ENCODE measurements around the gene KLK14. TPM values are rescaled to one million over a fixed set of nuclear protein-coding genes. Genes with fewer than 3 reads are reported as not detected.

The KLK14 gene
- total and polyA plus RNA-seq, 2 of the 8 experiments (the other 6 are each of a cell fraction or from before 2014, with no cell fraction given): 0.09 to 1.2 TPM

DNA sequence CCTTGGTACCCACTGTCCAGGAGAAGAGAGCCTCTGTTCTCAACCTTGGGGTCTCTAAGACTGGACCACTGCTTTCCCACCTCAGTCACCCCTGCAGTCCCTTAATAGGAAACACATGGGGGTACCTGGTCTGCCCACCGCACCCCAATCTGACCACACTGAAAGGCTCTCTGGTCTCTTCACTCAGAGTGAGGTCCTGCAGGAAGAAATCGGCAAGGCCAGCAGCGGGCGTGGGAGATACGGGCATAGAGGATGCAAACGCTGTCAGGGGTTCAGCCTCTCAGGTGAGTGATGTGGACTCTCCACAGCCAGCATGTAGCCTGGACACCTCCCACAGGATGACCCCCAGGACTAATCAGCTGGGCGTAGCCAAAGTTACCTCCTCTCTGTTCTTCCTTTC is 45.5 kb upstream of the KLK14 start:
- H3K4me1 ChIP-seq (replicated peaks in 1 of 4; ENCODE audit: control insufficient read depth in 3 of 4, insufficient read depth in 4 of 4, low read length in 3 of 4): no peaks in the 10 kb centered on the region
- no peak for TF ChIP-seq SP1 (IDR thresholded peaks at IDR 0.05; ENCODE audit: low read depth, low read length)
- no peak for TF ChIP-seq SIX5 (IDR thresholded peaks at IDR 0.05; ENCODE audit: low read depth, low read length)
- TF ChIP-seq CREB1 (IDR thresholded peaks at IDR 0.05): no peak
- TF ChIP-seq, protein P1, sequence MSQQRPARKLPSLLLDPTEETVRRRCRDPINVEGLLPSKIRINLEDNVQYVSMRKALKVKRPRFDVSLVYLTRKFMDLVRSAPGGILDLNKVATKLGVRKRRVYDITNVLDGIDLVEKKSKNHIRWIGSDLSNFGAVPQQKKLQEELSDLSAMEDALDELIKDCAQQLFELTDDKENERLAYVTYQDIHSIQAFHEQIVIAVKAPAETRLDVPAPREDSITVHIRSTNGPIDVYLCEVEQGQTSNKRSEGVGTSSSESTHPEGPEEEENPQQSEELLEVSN (IDR thresholded peaks at IDR 0.05): no peak
- no peak for TF ChIP-seq RFX5 (IDR thresholded peaks at IDR 0.05; ENCODE audit: borderline replicate concordance, low read depth, low read length)
- no peak for TF ChIP-seq FOSL1 (IDR thresholded peaks at IDR 0.05; ENCODE audit: insufficient read depth, low read depth, low read length)
- no peak for TF ChIP-seq YY1 (IDR thresholded peaks at IDR 0.05; ENCODE audit: low read depth, low read length)
- FAIRE-seq (no peak), DNase-seq (ENCODE audit: low read depth in 1 of 2, low spot score in 2 of 2) (no peak)
- no peak overlapping the region for H2BK15ac ChIP-seq (ENCODE audit: low read length)
- H3K79me2 ChIP-seq (ENCODE audit: control insufficient read depth in 1 of 2, insufficient read depth in 2 of 2, low read length in 2 of 2): no peaks in the 10 kb centered on the region
- no peaks in the 10 kb centered on the region for H3K79me1 ChIP-seq (ENCODE audit: low read depth, low read length)
- no peak overlapping the region for H2BK20ac ChIP-seq (ENCODE audit: low read length)
- no peak overlapping the region for H2BK120ac ChIP-seq (replicated peaks; ENCODE audit: low read depth, low read length)
- no peak overlapping the region for H2BK5ac ChIP-seq (ENCODE audit: low read depth, low read length)
- no peak overlapping the region for H3K4ac ChIP-seq (replicated peaks; ENCODE audit: insufficient read length, low read depth, low read length)
- H3K23ac ChIP-seq (ENCODE audit: insufficient read length): no peak overlapping the region
- H3K14ac ChIP-seq (ENCODE audit: insufficient read length): no peak overlapping the region
- H2AK5ac ChIP-seq (ENCODE audit: low read depth, low read length): no peak overlapping the region
- ChIA-PET CTCF (ENCODE audit: partially characterized antibody) (interaction anchor here (0.9 kb wide), 1 partner anchor 16 kb away, joined by 3 read pairs; no protein-coding TSS in a partner anchor), POLR2A (ENCODE audit: partially characterized antibody) (interaction anchor here (1.7 kb wide), 1 partner anchor 10 kb away, joined by 4 read pairs; no protein-coding TSS in a partner anchor)
- no peaks in the 10 kb centered on the region; the same call in 1 of the 2 replicates for H3K23me2 ChIP-seq (ENCODE audit: low read depth, low read length)
- no peak overlapping the region for H2BK12ac ChIP-seq (ENCODE audit: low read depth, low read length)
- no peak overlapping the region for H3K18ac ChIP-seq (ENCODE audit: extremely low read depth, low read length)
- no peaks in the 10 kb centered on the region for H3K36me3 ChIP-seq (ENCODE audit: control insufficient read depth in 2 of 4, insufficient read depth in 4 of 4, low read length in 3 of 4)
- H3K4me3 ChIP-seq (ENCODE audit: extremely low read depth in 1 of 4, insufficient read depth in 2 of 4, low read depth in 3 of 4, low read length in 4 of 4): no peak overlapping the region
- no peak overlapping the region for H3K27ac ChIP-seq (ENCODE audit: low read depth, low read length)
- no peak overlapping the region for H2AFZ ChIP-seq (ENCODE audit: low read length)
- WGBS, 2 experiments (ENCODE audit: extremely low coverage in 1 of 2, insufficient coverage in 1 of 2, insufficient read length in 1 of 2, insufficient replicate concordance in 2 of 2, low coverage in 1 of 2, low lambda C conversion rate in 2 of 2, missing lambda C conversion rate in 1 of 2): 84% methylated on average over 7 of the region's 7 CpGs; no CpG with 5 or more reads in 1 of the 2 experiments
- no peak overlapping the region for H4K8ac ChIP-seq (ENCODE audit: extremely low read depth, insufficient read depth, low read length)
- no peak overlapping the region for H4K91ac ChIP-seq (replicated peaks; ENCODE audit: insufficient read length, low read length)
- H3K9me3 ChIP-seq (ENCODE audit: insufficient read depth in 2 of 2, low read depth in 1 of 2, low read length in 1 of 2): no peaks in the 10 kb centered on the region
- H3K4me2 ChIP-seq (ENCODE audit: insufficient read depth in 1 of 2, low read depth in 2 of 2, low read length in 2 of 2): no peak overlapping the region
- no peaks in the 10 kb centered on the region for H4K20me1 ChIP-seq (replicated peaks in 1 of 2; ENCODE audit: control insufficient read depth in 1 of 2, insufficient read depth in 2 of 2, low read length in 2 of 2)
- H3K56ac ChIP-seq (replicated peaks; ENCODE audit: insufficient read length, low read depth, low read length): no peak overlapping the region
- no peak overlapping the region for H4K5ac ChIP-seq (ENCODE audit: insufficient read length, low read depth, low read length)
- no peak overlapping the region for H3K9ac ChIP-seq (replicated peaks in 1 of 4; ENCODE audit: extremely low read depth in 1 of 4, low read depth in 3 of 4, low read length in 3 of 4)
- H3K27me3 ChIP-seq (replicated peaks in 1 of 4; ENCODE audit: control insufficient read depth in 3 of 4, extremely low read depth in 1 of 4, insufficient read depth in 3 of 4, low read length in 3 of 4): no peaks in the 10 kb centered on the region; a peak in 1 of 7 replicates
